ENCODE measurements around the gene TWIST2.

TWIST2 gene

GRCh38 chr2:238907717-238908173 is 59.9 kb downstream of the TWIST2 start:
- no peak for DNase-seq

DNA sequence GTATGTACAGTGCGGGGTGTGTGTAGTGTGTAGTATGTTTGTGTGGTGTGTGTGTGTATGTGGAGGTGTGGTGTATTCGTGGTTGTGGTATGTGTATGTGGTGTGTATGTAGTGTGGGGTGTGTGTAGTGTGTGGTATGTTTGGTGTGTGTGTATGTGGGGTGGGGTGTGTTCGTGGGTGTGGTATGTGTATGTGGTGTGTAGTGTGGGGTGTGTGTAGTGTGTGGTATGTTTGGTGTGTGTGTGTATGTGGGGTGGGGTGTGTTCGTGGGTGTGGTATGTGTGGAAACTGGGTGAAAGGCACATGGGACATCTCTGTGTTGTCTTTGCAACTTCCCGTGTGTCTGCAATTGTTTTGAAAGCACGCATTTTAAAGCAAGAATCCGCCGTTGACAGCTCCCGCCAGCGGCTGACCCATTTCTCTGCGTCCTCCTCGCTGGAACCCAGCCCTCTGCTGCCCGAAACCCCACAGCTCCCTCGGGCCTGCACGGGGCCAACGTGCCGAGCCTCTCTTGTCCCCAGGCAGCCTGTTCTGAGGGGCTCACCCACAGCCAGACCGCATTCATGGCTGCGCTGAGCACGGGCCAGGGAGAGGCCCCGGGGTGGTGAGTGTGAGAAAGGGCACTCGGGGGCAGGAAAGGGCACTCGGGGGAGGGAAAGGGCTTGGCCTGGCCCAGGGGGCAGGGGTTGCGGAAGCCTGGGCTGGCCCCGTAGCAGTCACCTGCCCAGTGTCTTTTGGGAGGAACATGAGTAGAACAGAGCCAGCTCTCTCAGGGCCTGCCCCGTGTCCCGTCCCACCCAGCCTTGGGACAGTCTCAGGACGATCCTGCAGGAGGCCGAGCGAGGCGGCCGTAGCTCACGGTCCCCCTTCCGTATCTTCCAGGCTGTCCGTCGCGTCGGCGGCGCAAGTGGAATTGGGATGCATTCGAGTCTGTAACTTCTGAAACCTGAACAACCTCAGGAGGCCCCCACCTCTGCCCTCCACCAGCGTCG is 61.4 kb downstream of the TWIST2 start:
- DNase-seq, result no peak

DNA sequence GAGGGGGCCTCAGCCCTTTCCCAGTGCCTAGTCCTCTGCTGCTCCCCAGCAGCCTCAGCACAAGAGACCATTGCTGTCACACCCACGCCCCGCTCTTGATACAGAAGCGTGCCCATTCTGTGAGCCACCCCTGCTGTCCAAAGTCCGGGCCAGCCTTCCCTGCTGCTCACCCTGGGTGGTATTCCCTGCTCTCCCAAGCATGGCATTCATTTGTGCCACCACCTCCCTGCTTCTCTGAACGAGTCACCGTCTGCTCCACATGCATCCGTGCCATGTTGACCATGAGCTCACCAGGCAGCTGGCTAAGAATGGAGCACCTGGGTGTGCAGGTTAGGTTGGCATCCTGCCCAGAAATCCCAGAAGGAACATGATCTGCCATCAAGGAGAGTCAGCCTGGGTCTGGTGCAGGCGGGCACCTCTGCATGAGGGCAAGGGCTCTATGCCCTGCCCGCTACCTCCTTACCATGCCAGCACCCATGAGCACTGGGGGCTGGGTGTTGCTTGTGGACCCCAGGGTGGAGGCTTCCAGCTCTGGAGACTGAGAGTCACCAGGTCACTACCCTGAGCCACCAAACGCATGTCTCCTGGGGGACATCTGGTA is 63.0 kb downstream of the TWIST2 start:
- DNase-seq, result no peak

GRCh38 chr2:238911376-238912227 is 63.7 kb downstream of the TWIST2 start:
- no peak for DNase-seq

DNA sequence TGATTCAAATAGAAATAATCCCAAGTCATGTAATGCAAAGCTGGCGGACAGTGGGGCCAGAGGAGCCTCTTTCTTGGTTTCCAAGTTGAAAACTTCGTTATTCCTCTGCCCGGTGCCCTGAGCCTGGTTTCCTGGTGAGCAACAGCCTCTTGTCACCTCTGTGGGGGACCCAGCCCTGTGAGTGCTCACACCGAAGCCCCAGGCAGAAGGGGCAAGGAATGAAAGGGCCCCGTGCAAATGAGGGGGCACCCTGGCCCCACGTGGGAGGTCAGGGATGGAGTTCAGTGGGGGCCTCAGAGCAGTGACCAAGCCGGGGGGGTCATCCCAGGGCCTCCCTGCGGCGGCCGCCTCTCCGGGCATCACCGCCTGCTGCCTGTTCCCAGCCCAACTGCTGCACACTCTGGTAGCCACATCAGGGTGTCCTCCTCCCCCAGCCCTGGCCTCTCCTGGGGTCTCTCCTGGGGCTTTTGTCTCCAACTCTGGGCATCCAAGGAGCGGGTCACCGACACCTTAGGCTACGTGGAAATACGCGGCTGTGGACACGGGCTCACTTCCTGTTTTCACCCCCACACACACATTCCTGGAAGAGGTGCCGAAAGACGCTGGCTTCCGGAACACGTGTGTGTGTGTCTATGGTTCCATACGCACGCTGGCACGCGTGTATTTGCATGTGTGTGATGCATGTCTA is 64.5 kb downstream of the TWIST2 start:
- DNase-seq, result no peak

DNA sequence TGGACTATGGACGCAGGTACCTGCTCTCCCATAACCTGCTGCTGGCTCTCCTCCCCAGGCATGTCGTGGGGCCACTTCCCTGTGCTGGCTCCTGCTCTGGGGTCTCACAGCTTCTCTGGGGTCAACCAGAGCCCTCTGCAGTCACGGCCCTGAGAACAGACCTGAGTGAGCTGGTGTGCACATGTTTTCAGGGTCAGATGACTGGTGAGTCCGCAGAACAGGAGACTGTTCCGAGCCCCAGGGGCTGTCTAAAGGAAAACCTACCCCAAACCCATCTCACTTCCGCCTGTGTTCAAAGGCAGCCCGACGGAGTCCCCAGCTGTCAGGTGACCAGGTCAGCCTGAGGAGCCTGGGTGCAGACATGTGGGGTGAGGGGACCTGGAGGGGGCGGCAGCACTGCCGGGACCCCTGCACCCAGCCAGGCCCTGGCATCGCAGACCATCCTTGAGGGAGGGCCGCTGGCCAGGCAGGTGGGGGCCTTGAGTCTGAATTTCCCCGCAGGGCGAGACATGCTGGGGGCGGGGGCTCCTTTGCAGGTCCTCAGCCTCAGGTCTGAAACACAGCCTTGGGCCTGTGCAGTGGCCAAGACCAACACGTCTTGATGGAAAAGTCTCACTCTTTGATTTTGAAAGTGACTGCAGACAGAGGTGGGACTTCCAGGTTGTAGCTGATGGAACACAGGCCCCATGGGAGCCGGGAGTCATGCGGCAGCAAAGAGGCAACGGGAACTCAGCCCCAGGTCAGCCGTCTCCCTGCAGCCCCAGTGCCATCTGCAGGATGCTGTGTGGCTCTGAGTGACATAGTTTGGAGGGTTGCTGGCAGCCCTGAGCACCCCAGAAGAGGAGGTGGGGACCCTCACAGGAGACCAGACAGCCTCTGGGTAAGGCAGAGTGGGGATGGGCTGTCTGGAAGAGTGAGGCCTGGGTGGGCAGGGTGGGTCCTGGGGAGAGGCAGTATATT is 65.3 kb downstream of the TWIST2 start:
- DNase-seq, result no peak

GRCh38 chr2:238913931-238914647 is 66.2 kb downstream of the TWIST2 start:
- no peak for DNase-seq

DNA sequence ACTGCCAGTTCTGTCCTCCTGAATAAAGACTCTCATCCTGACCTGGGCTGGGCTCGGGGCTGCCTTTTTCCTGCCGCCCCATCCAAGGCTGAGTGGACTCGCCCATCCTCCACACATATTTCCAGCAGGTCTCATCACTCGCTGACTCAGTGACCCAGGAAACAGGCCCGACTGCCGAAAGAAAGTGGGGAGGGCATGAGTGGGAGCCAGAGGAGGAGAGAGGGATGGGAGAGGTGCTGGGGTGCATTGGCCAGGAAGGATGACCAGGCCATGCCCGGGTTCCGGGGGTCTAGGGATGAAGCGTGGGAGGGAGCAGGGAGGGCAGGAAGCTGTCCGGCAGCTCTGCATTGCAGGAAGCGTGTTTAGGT is 66.7 kb downstream of the TWIST2 start:
- DNase-seq, result no peak

DNA sequence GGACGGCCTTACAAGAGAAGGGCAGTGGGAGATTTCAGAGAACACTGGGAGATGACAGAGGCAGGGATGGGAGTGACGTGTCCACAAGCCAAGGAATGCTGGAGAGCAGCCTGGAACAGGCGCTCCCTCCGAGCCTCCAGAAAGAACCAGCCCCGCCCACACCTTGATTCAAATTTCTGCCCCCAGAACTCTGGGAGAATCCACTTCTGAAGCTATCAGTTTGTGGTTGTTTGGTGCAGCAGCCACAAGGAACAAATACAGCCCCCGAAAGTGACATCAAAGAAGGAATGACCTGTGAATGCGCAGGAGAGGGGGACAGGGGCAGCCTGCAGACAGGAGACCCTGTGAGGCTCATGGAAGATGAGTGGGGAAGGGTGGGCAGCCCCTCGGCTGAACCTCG is 67.3 kb downstream of the TWIST2 start:
- DNase-seq, result no peak

DNA sequence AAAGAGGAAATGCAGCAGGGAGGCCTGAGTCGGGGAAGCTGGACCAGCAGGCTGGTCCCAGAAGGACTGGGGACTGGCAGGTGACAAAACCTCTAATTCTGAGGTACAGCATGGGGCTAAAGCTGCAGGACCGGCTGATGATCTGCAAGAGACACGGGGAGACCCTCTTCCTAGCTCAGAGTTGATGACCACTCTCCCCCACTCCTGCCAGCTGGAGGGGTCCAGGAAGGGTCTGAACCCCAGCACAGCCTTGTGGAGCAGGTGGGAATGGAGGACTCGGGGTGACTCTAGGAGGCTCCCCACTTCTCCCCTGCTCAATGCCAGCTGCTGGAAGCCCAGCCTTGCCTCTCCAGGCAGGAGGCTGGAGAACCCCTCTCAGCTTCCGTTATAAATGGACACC is 67.7 kb downstream of the TWIST2 start:
- DNase-seq, result no peak

DNA sequence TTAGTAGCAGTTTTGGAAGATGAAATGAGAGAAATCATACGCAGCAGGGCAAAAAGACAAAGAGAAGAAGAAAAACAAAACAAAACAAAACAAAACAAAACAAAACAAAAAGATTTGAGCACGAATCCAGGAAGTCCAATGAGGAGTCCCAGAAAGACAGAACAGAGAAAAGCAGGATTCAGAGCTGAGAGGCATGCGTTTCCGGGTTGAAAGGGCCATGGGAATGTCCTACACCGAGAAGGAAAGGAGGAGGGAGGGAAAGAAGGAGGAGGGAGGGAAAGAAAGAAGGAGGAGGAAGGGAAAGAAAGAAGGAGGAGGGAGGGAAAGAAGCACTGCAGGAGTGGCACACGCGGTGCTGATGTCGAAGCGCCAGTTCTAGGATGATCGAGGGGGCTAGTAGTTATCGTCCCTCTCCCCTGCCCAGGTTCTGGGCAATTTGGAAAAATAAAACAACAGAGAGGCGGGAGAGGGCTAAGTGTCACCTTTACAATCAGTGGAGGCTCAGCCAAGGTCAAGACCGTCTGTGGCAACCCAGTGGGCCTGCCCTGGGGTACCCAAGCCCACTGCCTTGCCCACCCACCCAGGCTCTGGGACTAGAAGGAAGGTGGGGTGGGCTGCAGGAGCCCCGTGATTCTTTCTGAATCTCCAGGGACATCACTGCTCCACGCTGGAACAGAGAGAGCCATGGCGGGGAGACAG is 68.4 kb downstream of the TWIST2 start:
- no peak for DNase-seq

GRCh38 chr2:238916875-238917590 is 69.1 kb downstream of the TWIST2 start:
- DNase-seq, result no peak

GRCh38 chr2:238919307-238919706 is 71.4 kb downstream of the TWIST2 start:
- no peak for DNase-seq

- no peak for DNase-seq
These were observed 72.2 kb downstream of the TWIST2 start for GRCh38 chr2:238920053-238920452.

DNA sequence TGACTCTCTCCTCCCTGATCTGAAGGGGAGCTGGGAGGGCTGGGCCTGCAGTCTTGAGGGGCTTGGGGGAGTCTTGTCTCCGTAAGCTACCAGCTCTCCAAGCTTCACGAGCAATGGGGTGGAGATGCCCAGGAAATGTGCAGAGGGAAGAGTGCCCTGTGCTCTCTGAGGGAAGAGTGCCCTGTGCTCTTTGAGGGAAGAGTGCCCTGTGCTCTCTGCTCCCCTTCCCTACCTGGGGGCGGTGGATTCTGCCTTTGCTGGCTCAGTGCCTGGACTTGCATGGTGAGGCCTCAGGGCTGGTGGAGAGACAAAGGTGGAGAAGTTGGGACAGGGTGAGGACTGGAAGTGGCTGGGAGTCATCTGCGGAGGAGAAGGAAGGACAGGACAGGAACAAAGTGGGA is 72.7 kb downstream of the TWIST2 start:
- no peak for DNase-seq

GRCh38 chr2:238921259-238921658 is 73.4 kb downstream of the TWIST2 start:
- no peak for DNase-seq

DNA sequence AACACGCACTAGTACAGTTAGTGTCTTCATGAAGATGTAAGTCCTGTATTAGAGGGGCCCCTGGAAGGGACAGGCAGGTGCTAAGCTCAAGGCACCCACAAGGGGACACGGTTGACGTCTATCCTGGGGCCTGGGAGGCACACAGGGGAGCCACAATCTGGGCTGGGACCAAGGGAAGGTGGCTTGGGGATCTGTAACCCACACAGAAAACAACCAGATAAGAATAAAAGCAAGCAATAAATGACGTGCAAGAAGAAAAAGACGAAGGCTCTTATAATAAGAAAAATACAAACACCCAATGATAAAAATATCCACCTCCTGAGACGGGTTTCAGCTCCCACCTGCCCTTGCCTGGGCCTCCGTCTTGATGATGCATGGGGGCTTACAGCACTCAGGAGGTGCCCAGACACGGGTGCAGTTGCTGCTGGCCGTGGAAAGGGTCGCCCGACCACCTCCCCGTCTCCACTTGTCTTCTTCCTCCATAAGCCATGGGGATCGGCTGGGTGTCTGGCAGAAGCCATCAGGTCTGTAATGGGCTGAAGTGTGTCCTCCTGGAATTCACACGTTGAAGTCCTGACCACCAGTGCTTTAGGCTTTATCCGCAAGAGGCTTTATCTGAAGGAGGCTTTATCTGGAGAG is 73.9 kb downstream of the TWIST2 start:
- no peak for DNase-seq

DNA sequence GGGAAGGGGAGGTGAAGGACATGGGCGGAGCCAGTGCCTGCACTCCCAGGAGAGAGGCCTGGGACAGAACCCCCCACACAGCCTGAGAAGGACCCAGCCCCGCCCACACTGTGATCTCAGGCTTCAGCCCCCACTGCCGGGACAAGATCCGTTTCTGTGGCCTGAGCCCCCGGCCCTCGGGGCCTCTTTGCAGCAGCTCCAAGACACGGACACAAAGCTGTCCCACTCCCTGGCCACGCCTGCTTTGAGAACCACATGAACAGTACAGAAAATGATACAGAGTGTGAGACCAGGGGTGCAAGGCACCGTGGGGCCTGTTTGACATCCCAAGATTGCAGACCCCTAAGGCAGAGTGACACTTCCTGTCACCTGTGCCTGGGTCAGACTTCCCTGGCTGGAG is 74.5 kb downstream of the TWIST2 start:
- DNase-seq, result no peak

- DNase-seq, result no peak
These were observed 76.1 kb downstream of the TWIST2 start for GRCh38 chr2:238924032-238924431.
